ENCODE results near the gene HRG.

Gene HRG, protein sequence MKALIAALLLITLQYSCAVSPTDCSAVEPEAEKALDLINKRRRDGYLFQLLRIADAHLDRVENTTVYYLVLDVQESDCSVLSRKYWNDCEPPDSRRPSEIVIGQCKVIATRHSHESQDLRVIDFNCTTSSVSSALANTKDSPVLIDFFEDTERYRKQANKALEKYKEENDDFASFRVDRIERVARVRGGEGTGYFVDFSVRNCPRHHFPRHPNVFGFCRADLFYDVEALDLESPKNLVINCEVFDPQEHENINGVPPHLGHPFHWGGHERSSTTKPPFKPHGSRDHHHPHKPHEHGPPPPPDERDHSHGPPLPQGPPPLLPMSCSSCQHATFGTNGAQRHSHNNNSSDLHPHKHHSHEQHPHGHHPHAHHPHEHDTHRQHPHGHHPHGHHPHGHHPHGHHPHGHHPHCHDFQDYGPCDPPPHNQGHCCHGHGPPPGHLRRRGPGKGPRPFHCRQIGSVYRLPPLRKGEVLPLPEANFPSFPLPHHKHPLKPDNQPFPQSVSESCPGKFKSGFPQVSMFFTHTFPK

DNA sequence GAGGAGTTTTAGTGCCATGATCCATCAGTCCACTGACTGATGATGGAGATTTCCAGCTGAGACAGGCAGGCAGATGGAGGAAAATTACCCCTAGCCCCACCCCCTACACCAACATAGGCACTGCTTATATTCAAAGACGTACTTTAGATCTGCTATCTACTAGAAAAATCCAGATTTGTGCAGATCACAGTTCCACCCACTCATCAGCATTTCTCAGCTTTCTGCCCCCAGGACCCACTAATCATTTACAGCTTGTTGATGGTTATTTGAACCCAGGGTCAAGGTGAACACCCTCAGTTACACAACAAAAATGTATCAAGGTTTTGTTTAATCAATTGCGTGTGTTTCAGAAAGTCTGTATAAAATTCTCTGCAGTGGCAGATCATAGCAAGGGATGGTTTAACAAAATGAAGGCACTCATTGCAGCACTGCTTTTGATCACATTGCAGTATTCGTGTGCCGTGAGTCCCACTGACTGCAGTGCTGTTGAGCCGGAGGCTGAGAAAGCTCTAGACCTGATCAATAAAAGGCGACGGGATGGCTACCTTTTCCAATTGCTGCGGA, at the start of gene HRG:
TSS of gene HRG (plus strand) at position 390 of the 564 bp plus-strand sequence. CDS start at position 408, 18 bp downstream.
- TF ChIP-seq, protein P1, sequence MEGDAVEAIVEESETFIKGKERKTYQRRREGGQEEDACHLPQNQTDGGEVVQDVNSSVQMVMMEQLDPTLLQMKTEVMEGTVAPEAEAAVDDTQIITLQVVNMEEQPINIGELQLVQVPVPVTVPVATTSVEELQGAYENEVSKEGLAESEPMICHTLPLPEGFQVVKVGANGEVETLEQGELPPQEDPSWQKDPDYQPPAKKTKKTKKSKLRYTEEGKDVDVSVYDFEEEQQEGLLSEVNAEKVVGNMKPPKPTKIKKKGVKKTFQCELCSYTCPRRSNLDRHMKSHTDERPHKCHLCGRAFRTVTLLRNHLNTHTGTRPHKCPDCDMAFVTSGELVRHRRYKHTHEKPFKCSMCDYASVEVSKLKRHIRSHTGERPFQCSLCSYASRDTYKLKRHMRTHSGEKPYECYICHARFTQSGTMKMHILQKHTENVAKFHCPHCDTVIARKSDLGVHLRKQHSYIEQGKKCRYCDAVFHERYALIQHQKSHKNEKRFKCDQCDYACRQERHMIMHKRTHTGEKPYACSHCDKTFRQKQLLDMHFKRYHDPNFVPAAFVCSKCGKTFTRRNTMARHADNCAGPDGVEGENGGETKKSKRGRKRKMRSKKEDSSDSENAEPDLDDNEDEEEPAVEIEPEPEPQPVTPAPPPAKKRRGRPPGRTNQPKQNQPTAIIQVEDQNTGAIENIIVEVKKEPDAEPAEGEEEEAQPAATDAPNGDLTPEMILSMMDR (IDR thresholded peaks at IDR 0.05; ENCODE audit: low read depth, low read length, missing control alignments), result no peak
- in situ Hi-C loops (cut with HindIII; ENCODE audit: low sequenced_read_pairs), result no loop called here
- DNase-seq (ENCODE audit: low read depth), result no peak
- no peak within 1 kb of the TSS for H3K4me3 ChIP-seq (ENCODE audit: low read depth, low read length)

- no peak for DNase-seq (ENCODE audit: low read depth)
- H3K4me3 ChIP-seq (ENCODE audit: low read depth, low read length), result no peak overlapping the region
- in situ Hi-C loops (cut with HindIII; ENCODE audit: low sequenced_read_pairs), result no loop called here
Measured at GRCh38 chr3:186616299-186616617, 49.6 kb upstream of the HRG start.

GRCh38 chr3:186617036-186617946, 48.5 kb upstream of the HRG start:
- peak; percentile 91 for DNase-seq (ENCODE audit: low read depth)
- peak overlapping the region; percentile 18 for H3K4me3 ChIP-seq (ENCODE audit: low read depth, low read length)
- TF ChIP-seq, protein P1 (IDR thresholded peaks at IDR 0.05; ENCODE audit: low read depth, low read length, missing control alignments), result peak; percentile 90
- in situ Hi-C loops (cut with HindIII; ENCODE audit: low sequenced_read_pairs), result no loop called here

More at GRCh38 chr3:186616299-186616617, 49.6 kb upstream of the HRG start:
- TF ChIP-seq, protein P1 (IDR thresholded peaks at IDR 0.05; ENCODE audit: low read depth, low read length, missing control alignments), result no peak

GRCh38 chr3:186618318-186618938, 47.4 kb upstream of the HRG start:
- no peak overlapping the region for H3K4me3 ChIP-seq (ENCODE audit: low read depth, low read length)
- TF ChIP-seq, protein P1 (IDR thresholded peaks at IDR 0.05; ENCODE audit: low read depth, low read length, missing control alignments), result no peak
- DNase-seq (ENCODE audit: low read depth), result no peak
- in situ Hi-C loops (cut with HindIII; ENCODE audit: low sequenced_read_pairs), result no loop called here

GRCh38 chr3:186619787-186620212, 46.0 kb upstream of the HRG start:
- no peak overlapping the region for H3K4me3 ChIP-seq (ENCODE audit: low read depth, low read length)
- TF ChIP-seq, protein P1 (IDR thresholded peaks at IDR 0.05; ENCODE audit: low read depth, low read length, missing control alignments), result no peak
- no peak for DNase-seq (ENCODE audit: low read depth)
- in situ Hi-C loops (cut with HindIII; ENCODE audit: low sequenced_read_pairs), result no loop called here

Data from astrocyte of the cerebellum (primary cell).